ENCODE data around the gene CCSER2. TPM values are rescaled to one million over a fixed set of nuclear protein-coding genes. Genes with fewer than 3 reads are reported as not detected.
"Not testable (repeated sequence)": the region's sequence is repeated elsewhere in the genome, so short reads cannot be mapped to it uniquely, and the experiment has no call there.

The CCSER2 gene, protein sequence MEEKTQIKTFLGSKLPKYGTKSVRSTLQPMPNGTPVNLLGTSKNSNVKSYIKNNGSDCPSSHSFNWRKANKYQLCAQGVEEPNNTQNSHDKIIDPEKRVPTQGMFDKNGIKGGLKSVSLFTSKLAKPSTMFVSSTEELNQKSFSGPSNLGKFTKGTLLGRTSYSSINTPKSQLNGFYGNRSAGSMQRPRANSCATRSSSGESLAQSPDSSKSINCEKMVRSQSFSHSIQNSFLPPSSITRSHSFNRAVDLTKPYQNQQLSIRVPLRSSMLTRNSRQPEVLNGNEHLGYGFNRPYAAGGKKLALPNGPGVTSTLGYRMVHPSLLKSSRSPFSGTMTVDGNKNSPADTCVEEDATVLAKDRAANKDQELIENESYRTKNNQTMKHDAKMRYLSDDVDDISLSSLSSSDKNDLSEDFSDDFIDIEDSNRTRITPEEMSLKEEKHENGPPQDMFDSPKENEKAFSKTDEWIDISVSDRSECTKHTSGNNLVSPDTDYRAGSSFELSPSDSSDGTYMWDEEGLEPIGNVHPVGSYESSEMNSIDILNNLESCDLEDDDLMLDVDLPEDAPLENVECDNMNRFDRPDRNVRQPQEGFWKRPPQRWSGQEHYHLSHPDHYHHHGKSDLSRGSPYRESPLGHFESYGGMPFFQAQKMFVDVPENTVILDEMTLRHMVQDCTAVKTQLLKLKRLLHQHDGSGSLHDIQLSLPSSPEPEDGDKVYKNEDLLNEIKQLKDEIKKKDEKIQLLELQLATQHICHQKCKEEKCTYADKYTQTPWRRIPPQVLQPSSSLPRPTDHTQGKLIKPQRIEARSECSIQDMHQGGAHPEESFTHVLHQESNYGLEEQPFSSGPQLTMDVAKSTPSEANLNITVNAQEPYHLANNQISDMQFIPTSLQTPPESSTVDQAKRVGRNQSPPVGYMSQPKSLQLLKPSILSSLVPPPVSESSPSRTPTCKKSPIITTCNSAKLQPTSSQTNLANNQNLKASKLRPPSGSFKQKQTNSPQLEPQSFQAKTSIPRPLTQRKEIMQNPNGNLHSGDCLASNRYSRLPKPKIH
- 44.9 and 49.6 TPM in 2 replicates for total RNA-seq
- long read RNA-seq, partial matches to known transcripts, result 69 of 104 reads
- long read RNA-seq, other reads (novel, unspliced or antisense), result 33 of 104 reads

GRCh38 chr10:84328418-84329195, at the start of gene CCSER2:
Gene CCSER2 (plus strand): TSS chr10:84328589. CDS start chr10:84371053, 42,464 bp downstream.
- Mint-ChIP-seq H3K27me3 (no peaks in the 10 kb centered on the region), H3K27ac (peak within 1 kb of the TSS; percentile 98), H3K4me3 (ENCODE audit: low read depth) (peak within 1 kb of the TSS; percentile 91), H3K4me1 (ENCODE audit: low read depth) (peaks cover 23% of the 10 kb centered on the region), H3K9me3 (ENCODE audit: low read depth) (no peaks in the 10 kb centered on the region), H3K36me3 (ENCODE audit: insufficient read depth) (no peaks in the 10 kb centered on the region)
- DNase-seq (ENCODE audit: low spot score, unreplicated experiment), result peak; percentile 97
- TF ChIP-seq, protein P1, sequence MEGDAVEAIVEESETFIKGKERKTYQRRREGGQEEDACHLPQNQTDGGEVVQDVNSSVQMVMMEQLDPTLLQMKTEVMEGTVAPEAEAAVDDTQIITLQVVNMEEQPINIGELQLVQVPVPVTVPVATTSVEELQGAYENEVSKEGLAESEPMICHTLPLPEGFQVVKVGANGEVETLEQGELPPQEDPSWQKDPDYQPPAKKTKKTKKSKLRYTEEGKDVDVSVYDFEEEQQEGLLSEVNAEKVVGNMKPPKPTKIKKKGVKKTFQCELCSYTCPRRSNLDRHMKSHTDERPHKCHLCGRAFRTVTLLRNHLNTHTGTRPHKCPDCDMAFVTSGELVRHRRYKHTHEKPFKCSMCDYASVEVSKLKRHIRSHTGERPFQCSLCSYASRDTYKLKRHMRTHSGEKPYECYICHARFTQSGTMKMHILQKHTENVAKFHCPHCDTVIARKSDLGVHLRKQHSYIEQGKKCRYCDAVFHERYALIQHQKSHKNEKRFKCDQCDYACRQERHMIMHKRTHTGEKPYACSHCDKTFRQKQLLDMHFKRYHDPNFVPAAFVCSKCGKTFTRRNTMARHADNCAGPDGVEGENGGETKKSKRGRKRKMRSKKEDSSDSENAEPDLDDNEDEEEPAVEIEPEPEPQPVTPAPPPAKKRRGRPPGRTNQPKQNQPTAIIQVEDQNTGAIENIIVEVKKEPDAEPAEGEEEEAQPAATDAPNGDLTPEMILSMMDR (IDR thresholded peaks at IDR 0.05; ENCODE audit: unreplicated experiment), result peak; percentile 42

- H3K27me3 Mint-ChIP-seq; H3K27ac Mint-ChIP-seq; H3K4me1 Mint-ChIP-seq (ENCODE audit: low read depth); H3K9me3 Mint-ChIP-seq (ENCODE audit: low read depth); H3K36me3 Mint-ChIP-seq (ENCODE audit: insufficient read depth); DNase-seq (ENCODE audit: low spot score, unreplicated experiment): not testable (repeated sequence)
- H3K4me3 Mint-ChIP-seq (ENCODE audit: low read depth), result peak overlapping the region; percentile 70
Measured at GRCh38 chr10:84279876-84280475, 48.4 kb upstream of the CCSER2 start.

DNA sequence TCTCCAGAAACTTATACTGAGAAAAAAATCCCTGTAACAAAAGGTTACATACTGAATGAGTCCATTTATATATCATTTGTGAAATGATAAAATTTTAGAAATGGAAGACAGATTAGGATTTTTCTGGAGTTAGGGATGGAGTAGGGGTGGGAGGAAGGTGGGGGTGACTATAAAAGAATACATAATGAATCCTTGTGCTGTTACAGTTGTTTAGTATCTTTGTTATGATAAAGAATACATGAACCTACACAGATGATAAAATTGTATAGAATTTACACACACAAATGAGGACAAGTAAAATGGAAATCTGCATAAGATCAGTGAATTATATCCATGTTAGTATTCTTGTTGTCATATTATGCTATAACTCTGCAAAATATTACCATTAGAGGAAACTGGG, 41.7 kb upstream of the CCSER2 start:
- no peak overlapping the region for H3K27ac Mint-ChIP-seq
- H3K4me3 Mint-ChIP-seq (ENCODE audit: low read depth), result no peak overlapping the region
- TF ChIP-seq, protein P1 (IDR thresholded peaks at IDR 0.05; ENCODE audit: unreplicated experiment), result no peak
- H3K4me1 Mint-ChIP-seq (ENCODE audit: low read depth), result no peaks in the 10 kb centered on the region
- H3K36me3 Mint-ChIP-seq (ENCODE audit: insufficient read depth), result no peaks in the 10 kb centered on the region
- H3K9me3 Mint-ChIP-seq (ENCODE audit: low read depth), result no peaks in the 10 kb centered on the region
- H3K27me3 Mint-ChIP-seq, result no peaks in the 10 kb centered on the region
- DNase-seq (ENCODE audit: low spot score, unreplicated experiment), result no peak

DNA sequence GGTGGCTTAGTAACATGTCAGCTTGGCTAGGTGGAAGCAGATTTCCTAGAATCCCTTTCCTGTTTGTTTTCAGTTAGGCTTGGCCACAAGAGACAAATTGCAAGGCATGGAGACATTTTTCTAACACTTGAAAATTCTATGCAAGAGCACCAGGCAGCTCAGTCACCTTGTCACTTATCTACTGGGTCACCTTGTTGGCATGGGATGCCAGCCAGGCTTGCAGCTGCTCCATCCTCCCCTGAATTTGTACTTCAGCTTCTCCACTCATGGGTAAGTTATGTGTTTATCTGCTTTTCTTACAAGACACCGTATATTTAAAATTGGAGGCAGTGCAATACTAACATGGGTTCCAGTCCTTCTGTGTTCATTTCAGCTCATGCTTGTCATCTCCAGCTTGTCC, 40.2 kb upstream of the CCSER2 start:
- Mint-ChIP-seq H3K4me3 (ENCODE audit: low read depth) (no peak overlapping the region), H3K27ac (no peak overlapping the region), H3K27me3 (no peaks in the 10 kb centered on the region), H3K36me3 (ENCODE audit: insufficient read depth) (no peaks in the 10 kb centered on the region), H3K9me3 (ENCODE audit: low read depth) (no peaks in the 10 kb centered on the region), H3K4me1 (ENCODE audit: low read depth) (no peaks in the 10 kb centered on the region)
- DNase-seq (ENCODE audit: low spot score, unreplicated experiment), result no peak
- TF ChIP-seq, protein P1 (IDR thresholded peaks at IDR 0.05; ENCODE audit: unreplicated experiment), result no peak

- Mint-ChIP-seq H3K9me3 (ENCODE audit: low read depth) (no peaks in the 10 kb centered on the region), H3K27me3 (no peaks in the 10 kb centered on the region), H3K4me1 (ENCODE audit: low read depth) (no peaks in the 10 kb centered on the region), H3K27ac (no peak overlapping the region), H3K4me3 (ENCODE audit: low read depth) (no peak overlapping the region), H3K36me3 (ENCODE audit: insufficient read depth) (no peaks in the 10 kb centered on the region)
- DNase-seq (ENCODE audit: low spot score, unreplicated experiment), result no peak
- TF ChIP-seq, protein P1 (IDR thresholded peaks at IDR 0.05; ENCODE audit: unreplicated experiment), result no peak
Measured at GRCh38 chr10:84289521-84290200, 38.7 kb upstream of the CCSER2 start.
